Left lung (tissue), 10 donors: Measurements from ENCODE around the gene ZNF24. TPM values are rescaled to one million over a fixed set of nuclear protein-coding genes. Genes with fewer than 3 reads are reported as not detected.

Experiments
- ATAC-seq: fragments of 200-7000 bp; cut with Tn5 transposase; one replicate; pipeline ENCODE4 v1.9.1; 2020; ENCODE audit warnings: moderate library complexity
- DNase-seq, 4 donors: peaks; one replicate each; pipeline ENCODE4 v3.0.0-alpha.2; 2013 to 2020
- H3K27ac ChIP-seq, 2 donors: fragments of 200-600 bp; sonication (generic) in 1 of 2; one replicate each; pipeline versions ENCODE4 v1.5.0 to v1.8.0; 2020 to 2021
- H3K27me3 ChIP-seq, 2 donors: fragments of 200-600 bp; sonication (generic) in 1 of 2; one replicate each; pipeline versions ENCODE4 v1.5.0 to v1.8.0; 2020 to 2021
- H3K36me3 ChIP-seq, 2 donors: fragments of 200-600 bp; sonication (generic) in 1 of 2; one replicate each; pipeline versions ENCODE4 v1.5.0 to v1.8.0; 2020 to 2021
- H3K4me1 ChIP-seq, 2 donors: fragments of 200-600 bp; one replicate each; pipeline ENCODE4 v1.8.0; 2021
- H3K4me3 ChIP-seq, 2 donors: fragments of 200-600 bp; sonication (generic) in 1 of 2; one replicate each; pipeline versions ENCODE4 v1.5.0 to v1.8.0; 2020 to 2021; ENCODE audit warnings: mild to moderate bottlenecking in 1 of 2
- H3K9me3 ChIP-seq, 2 donors: fragments of 200-600 bp; sonication (generic) in 1 of 2; one replicate each; pipeline versions ENCODE4 v1.5.0 to v1.8.0; 2020 to 2021
- intact Hi-C, 2 donors: fragments of 100-400 bp; cut with DNase I; formaldehyde crosslinking; loops; one replicate each; pipeline versions ENCODE4 v1.11.2 to v1.14.2; 2022
- polyA plus RNA-seq, 6 donors: library from polyadenylated mRNA; unstranded; fragments of 120-200 nt; gene quantifications; one replicate each; pipeline ENCODE4 v1.2.1, GENCODE V29; 2013; ENCODE audit not compliant: insufficient read length in 6 of 6
- total RNA-seq, 2 donors: library from RNA; stranded (reverse); fragmentation: NEBNext Ultra II Directional; extraction: Animal tissue kit (Norgen Biotek cat#: 25700); gene quantifications; one replicate each; pipeline ENCODE4 v1.2.1, GENCODE V29; 2021
- TF ChIP-seq, protein P1 (sequence below), 2 donors: fragments of 200-600 bp; sonication (generic) in 1 of 2; IDR thresholded peaks; one replicate each; pipeline versions ENCODE4 v1.5.0 to v1.8.0; 2021; ENCODE audit warnings: antibody characterized with exemption in 2 of 2
- donor health status: DM: no; HTN: yes; CAD: no.
- donor health status: DM: no; HTN: no; CAD: no.

Gene ZNF24
- total and polyA plus RNA-seq, 8 donors = 48.9 to 68.9 (median 66.9) TPM

DNA sequence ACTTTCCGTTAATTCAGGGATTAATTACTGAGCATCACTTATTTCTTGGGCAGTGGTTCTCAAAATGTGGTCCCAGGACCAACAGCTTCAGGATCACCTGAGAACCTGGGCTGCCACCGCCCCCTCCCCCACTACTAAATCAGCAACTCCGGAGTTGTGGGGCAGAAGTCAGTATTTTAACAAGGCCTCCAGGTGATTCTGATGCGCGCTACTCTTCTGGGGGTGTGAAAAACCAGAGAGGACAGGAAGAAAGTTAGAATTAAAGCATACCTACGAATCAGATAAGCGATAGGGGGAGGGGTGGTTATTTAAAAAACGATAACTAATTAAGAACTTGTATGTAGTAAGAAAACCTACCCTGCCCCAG is 54.5 kb downstream of the ZNF24 start:
- peaks cover 0 to 10% of the 10 kb centered on the region in 2 donors for H3K9me3 ChIP-seq
- ATAC-seq = peak; percentile 61
- TF ChIP-seq, protein P1, sequence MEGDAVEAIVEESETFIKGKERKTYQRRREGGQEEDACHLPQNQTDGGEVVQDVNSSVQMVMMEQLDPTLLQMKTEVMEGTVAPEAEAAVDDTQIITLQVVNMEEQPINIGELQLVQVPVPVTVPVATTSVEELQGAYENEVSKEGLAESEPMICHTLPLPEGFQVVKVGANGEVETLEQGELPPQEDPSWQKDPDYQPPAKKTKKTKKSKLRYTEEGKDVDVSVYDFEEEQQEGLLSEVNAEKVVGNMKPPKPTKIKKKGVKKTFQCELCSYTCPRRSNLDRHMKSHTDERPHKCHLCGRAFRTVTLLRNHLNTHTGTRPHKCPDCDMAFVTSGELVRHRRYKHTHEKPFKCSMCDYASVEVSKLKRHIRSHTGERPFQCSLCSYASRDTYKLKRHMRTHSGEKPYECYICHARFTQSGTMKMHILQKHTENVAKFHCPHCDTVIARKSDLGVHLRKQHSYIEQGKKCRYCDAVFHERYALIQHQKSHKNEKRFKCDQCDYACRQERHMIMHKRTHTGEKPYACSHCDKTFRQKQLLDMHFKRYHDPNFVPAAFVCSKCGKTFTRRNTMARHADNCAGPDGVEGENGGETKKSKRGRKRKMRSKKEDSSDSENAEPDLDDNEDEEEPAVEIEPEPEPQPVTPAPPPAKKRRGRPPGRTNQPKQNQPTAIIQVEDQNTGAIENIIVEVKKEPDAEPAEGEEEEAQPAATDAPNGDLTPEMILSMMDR (IDR thresholded peaks at IDR 0.05) = no peak
- H3K27me3 ChIP-seq = no peaks in the 10 kb centered on the region
- peak in 2 of 4 donors; percentile 39 to 40 for DNase-seq
- H3K36me3 ChIP-seq = peaks cover 0 to 12% of the 10 kb centered on the region in 2 donors
- intact Hi-C loops = loop anchor here in 1 of 2 donors (5.0 kb wide), 1 partner anchor 53 kb away; the partner anchor contains the start of gene ZNF24
- H3K4me1 ChIP-seq = peaks cover 9 to 23% of the 10 kb centered on the region in 2 donors
- H3K4me3 ChIP-seq = peak overlapping the region; percentile 76 to 89
- peak overlapping the region; percentile 80 to 85 for H3K27ac ChIP-seq

DNA sequence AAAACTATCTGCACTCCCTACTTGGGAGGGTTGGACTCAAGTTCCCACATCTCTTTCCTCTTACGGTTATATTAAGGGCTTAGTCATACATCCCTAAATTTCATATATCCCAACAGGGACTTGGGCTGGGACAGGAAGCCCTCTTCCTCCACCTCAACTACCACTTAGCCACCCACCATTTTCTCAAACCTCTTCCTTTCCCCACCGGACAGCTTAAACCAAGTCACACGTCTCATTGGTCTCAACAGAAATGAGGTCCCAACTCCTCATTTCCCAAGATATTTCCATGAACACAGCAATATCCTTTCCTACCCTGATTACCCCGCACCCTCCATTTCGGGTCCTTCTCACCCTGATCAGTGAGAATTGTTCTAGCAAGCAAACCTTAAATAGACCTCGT is 54.9 kb downstream of the ZNF24 start:
- Histone ChIP-seq H3K27ac (peak overlapping the region; percentile 80 to 85), H3K27me3 (no peaks in the 10 kb centered on the region), H3K36me3 (peaks cover 0 to 13% of the 10 kb centered on the region in 2 donors), H3K4me1 (peaks cover 9 to 23% of the 10 kb centered on the region in 2 donors), H3K9me3 (peaks cover 0 to 14% of the 10 kb centered on the region in 2 donors), H3K4me3 (peak overlapping the region; percentile 76 to 89)
- ATAC-seq (peak; percentile 2), DNase-seq (peak in 1 of 4 donors; percentile 13)
- TF ChIP-seq, protein P1 (IDR thresholded peaks at IDR 0.05) = no peak
- intact Hi-C loops = no loop called here

DNA sequence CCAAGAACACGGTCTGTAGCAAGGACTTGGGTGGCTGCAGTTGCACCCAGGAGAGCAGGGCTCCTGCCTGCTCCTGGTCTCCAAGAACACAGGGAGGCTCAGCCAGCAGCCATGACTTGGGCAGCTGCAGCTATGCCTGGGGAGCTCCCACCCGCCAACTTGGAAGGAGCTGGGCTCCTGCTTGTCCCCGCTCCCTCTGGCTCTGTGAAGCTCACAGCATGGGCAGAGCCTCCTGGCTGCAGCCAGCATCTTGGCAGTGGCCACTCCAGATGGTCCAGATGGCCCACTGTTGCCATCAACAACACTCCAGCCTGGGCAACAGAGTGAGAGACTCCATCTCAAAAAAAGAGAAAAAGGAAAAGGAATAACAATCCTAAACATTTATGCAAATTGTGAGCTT is 59.4 kb downstream of the ZNF24 start:
- no peaks in the 10 kb centered on the region for H3K27me3 ChIP-seq
- peaks cover 0 to 4% of the 10 kb centered on the region in 2 donors for H3K4me1 ChIP-seq
- intact Hi-C loops = no loop called here
- H3K27ac ChIP-seq = no peak overlapping the region
- peaks cover 0 to 21% of the 10 kb centered on the region in 2 donors for H3K9me3 ChIP-seq
- peak in 1 of 4 donors; percentile 49 for DNase-seq
- TF ChIP-seq, protein P1 (IDR thresholded peaks at IDR 0.05) = no peak
- no peak overlapping the region for H3K4me3 ChIP-seq
- H3K36me3 ChIP-seq = peaks cover 0 to 17% of the 10 kb centered on the region in 2 donors
- no peak for ATAC-seq

DNA sequence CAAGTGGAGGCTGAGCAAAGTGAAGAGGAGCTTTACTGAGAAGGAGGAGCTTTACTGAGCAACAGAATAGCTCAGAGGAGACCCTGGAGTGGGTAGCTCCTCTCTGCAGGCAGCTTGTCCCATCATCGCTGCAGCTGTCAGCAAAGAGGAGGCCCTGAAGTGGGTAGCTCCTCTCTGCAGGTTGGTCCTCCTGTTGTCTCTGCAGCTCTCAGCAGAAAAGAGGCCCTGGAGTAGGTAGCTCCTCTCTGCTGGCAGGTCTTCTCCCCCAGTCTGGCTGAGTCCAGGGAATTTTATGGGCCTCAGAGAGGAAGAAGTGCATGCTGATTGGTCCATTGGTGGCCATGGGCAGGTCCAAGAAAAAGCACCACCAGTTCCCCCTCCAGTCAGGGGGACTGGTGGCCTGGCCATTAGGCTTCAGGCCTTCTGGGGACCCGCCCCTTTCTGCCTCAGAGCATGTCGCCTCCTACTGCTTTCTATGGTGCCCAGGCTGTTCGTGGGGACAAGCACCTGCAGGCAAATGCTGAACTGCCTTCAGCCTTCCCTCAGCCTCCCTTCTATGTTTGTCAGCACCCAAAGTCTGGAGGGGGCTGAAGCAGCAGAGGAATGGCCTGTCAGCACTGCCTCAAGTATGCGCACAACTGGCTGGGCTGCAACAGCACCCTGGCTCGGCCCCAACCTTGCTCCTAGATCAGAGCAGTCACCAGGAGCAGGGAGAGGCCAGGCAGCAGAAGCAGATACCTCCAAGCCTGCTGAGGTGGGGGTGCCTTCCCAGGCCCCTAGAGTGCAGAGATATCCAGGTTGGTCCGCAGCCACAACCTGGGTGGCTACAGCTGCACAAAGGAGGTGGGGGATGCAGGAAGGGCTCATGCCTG is 60.1 kb downstream of the ZNF24 start:
- H3K36me3 ChIP-seq = peaks cover 0 to 17% of the 10 kb centered on the region in 2 donors
- DNase-seq (no peak), ATAC-seq (no peak)
- no peak overlapping the region for H3K4me3 ChIP-seq
- TF ChIP-seq, protein P1 (IDR thresholded peaks at IDR 0.05) = no peak
- intact Hi-C loops = no loop called here
- H3K27me3 ChIP-seq = no peaks in the 10 kb centered on the region
- H3K4me1 ChIP-seq = peaks cover 0 to 2% of the 10 kb centered on the region in 2 donors
- H3K9me3 ChIP-seq = peaks cover 0 to 21% of the 10 kb centered on the region in 2 donors
- no peak overlapping the region for H3K27ac ChIP-seq

DNA sequence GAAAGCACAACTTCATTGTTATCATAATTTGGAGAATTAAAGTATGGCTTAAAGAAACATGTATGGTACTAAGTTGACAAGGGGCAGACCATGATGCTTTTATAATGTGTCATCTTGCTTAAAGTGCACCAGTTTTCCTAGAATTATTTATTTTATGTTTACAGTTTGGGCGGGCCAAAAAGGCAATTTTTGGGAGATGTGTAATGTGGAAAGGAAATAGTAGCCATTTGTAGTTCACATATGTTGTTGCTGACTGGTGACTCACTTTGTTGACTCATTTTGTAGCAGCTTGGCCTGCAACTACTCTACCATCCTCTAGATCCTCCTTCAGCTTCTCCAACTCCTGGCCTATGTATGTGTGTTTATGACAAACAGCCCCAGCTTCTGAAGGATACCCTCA is 61.9 kb downstream of the ZNF24 start:
- Histone ChIP-seq H3K27ac (no peak overlapping the region), H3K36me3 (peaks cover 0 to 17% of the 10 kb centered on the region in 2 donors), H3K27me3 (no peaks in the 10 kb centered on the region), H3K4me1 (no peaks in the 10 kb centered on the region), H3K9me3 (peaks cover 0 to 24% of the 10 kb centered on the region in 2 donors), H3K4me3 (no peak overlapping the region)
- no peak for DNase-seq
- intact Hi-C loops = no loop called here
- TF ChIP-seq, protein P1 (IDR thresholded peaks at IDR 0.05) = no peak
- ATAC-seq = peak; percentile 14
